RWPE2 (cell line): Measurements from ENCODE around the gene TRIM33.
"Not testable (repeated sequence)": the region's sequence is repeated elsewhere in the genome, so short reads cannot be mapped to it uniquely, and the experiment has no call there.

Experiments
- ATAC-seq: fragments of 200-7000 bp; cut with Tn5 transposase; 3 replicates; pipeline ENCODE4 v1.9.1; 2021; ENCODE audit warnings: low read depth
- DNase-seq: peaks from one replicate; pipeline ENCODE4 v3.0.0-alpha.2; 2020; ENCODE audit warnings: low spot score
- H3K27ac ChIP-seq: fragments of 450-650 bp; 2 replicates; pipeline ENCODE4 v1.5.1; 2017; ENCODE audit warnings: mild to moderate bottlenecking; ENCODE audit not compliant: poor library complexity, severe bottlenecking
- H3K27me3 ChIP-seq: fragments of 250-450 bp; sonication (Bioruptor Pico); 2 replicates; pipeline ENCODE4 v1.5.1; 2021; ENCODE audit warnings: mild to moderate bottlenecking, moderate library complexity; ENCODE audit not compliant: insufficient read depth, poor library complexity, severe bottlenecking
- H3K36me3 ChIP-seq: fragments of 250-450 bp; sonication (Bioruptor Pico); 2 replicates; pipeline ENCODE4 v1.5.1; 2020; ENCODE audit warnings: low read depth, mild to moderate bottlenecking, moderate library complexity
- H3K4me1 ChIP-seq: fragments of 250-450 bp; sonication (Bioruptor Pico); 2 replicates; pipeline ENCODE4 v1.5.1; 2021; ENCODE audit warnings: mild to moderate bottlenecking, moderate library complexity; ENCODE audit not compliant: insufficient read depth, poor library complexity, severe bottlenecking
- H3K4me3 ChIP-seq: fragments of 250-450 bp; sonication (Bioruptor Pico); 2 replicates; pipeline ENCODE4 v1.5.1; 2021; ENCODE audit warnings: mild to moderate bottlenecking, moderate library complexity; ENCODE audit not compliant: severe bottlenecking
- H3K9me3 ChIP-seq: fragments of 250-450 bp; sonication (Bioruptor Pico); 2 replicates; pipeline ENCODE4 v1.5.1; 2021; ENCODE audit warnings: mild to moderate bottlenecking, moderate library complexity; ENCODE audit not compliant: severe bottlenecking
- CTCF ChIP-seq: fragments of 450-650 bp; IDR thresholded peaks from one replicate; pipeline ENCODE4 v1.5.1; 2017; ENCODE audit warnings: mild to moderate bottlenecking, moderate library complexity; ENCODE audit not compliant: poor library complexity, severe bottlenecking

The TRIM33 gene

DNA sequence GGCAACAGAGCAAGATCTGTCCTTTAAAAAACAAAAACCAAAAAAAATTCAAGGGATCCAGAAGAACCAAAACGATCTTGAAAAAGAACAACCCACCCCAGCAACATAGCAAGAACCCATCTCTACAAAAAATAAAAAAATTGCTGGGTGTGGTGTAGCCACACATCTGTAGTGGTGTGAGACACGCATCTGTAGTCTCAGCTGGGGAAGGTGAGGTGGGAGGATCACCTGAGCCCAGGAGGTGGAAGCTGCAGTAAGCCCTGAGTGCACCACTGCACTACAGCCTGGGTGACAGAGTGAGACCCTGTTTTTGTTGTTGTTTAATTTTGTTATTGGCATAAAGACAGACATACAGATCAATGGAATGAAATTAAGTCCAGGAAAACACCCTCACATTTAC, 22.3 kb downstream of the TRIM33 start:
- no peak for ATAC-seq
- Histone ChIP-seq H3K9me3 (no peaks in the 10 kb centered on the region), H3K4me3 (no peak overlapping the region), H3K4me1 (no peaks in the 10 kb centered on the region), H3K27me3 (no peaks in the 10 kb centered on the region), H3K36me3 (no peaks in the 10 kb centered on the region; the same call in 1 of the 2 replicates), H3K27ac (no peak overlapping the region)
- no peak for DNase-seq
- TF ChIP-seq CTCF = no peak

GRCh38 chr1:114485286-114485685, 25.7 kb downstream of the TRIM33 start:
- Histone ChIP-seq H3K9me3 (no peaks in the 10 kb centered on the region), H3K27me3 (no peaks in the 10 kb centered on the region), H3K36me3 (no peaks in the 10 kb centered on the region; the same call in 1 of the 2 replicates), H3K4me1 (no peaks in the 10 kb centered on the region), H3K4me3 (no peak overlapping the region), H3K27ac (no peak overlapping the region)
- DNase-seq (no peak), ATAC-seq (peak; percentile 45; the same call in 1 of the 3 replicates)
- TF ChIP-seq CTCF = no peak

GRCh38 chr1:114482585-114482984, 28.4 kb downstream of the TRIM33 start:
- no peaks in the 10 kb centered on the region for H3K27me3 ChIP-seq
- ATAC-seq (no peak), DNase-seq (no peak)
- peaks cover 2% of the 10 kb centered on the region for H3K9me3 ChIP-seq
- no peak overlapping the region for H3K27ac ChIP-seq
- TF ChIP-seq CTCF = no peak
- no peaks in the 10 kb centered on the region for H3K4me1 ChIP-seq
- H3K4me3 ChIP-seq = no peak overlapping the region
- H3K36me3 ChIP-seq = no peaks in the 10 kb centered on the region; the same call in 1 of the 2 replicates

- not testable (repeated sequence) for DNase-seq, H3K27ac ChIP-seq, H3K36me3 ChIP-seq, H3K4me1 ChIP-seq, H3K27me3 ChIP-seq, H3K4me3 ChIP-seq, ATAC-seq, H3K9me3 ChIP-seq
Observed at GRCh38 chr1:114479636-114480035, 31.4 kb downstream of the TRIM33 start.

GRCh38 chr1:114479134-114479533, 31.9 kb downstream of the TRIM33 start:
- TF ChIP-seq CTCF = no peak
- Histone ChIP-seq H3K4me1 (peaks cover 5% of the 10 kb centered on the region), H3K9me3 (peaks cover 2% of the 10 kb centered on the region), H3K27me3 (no peaks in the 10 kb centered on the region), H3K36me3 (no peaks in the 10 kb centered on the region; the same call in 1 of the 2 replicates), H3K27ac (no peak overlapping the region), H3K4me3 (no peak overlapping the region)
- DNase-seq (no peak), ATAC-seq (no peak)
